HG03108 (cell line): ENCODE results near the gene ABCA2.

ENCODE experiments used
- ATAC-seq: cut with Tn5 transposase; IDR thresholded peaks from one replicate; pipeline ENCODE4 v1.9.1; 2021; ENCODE audit warnings: moderate library complexity; ENCODE audit not compliant: unreplicated experiment

ABCA2 gene

DNA sequence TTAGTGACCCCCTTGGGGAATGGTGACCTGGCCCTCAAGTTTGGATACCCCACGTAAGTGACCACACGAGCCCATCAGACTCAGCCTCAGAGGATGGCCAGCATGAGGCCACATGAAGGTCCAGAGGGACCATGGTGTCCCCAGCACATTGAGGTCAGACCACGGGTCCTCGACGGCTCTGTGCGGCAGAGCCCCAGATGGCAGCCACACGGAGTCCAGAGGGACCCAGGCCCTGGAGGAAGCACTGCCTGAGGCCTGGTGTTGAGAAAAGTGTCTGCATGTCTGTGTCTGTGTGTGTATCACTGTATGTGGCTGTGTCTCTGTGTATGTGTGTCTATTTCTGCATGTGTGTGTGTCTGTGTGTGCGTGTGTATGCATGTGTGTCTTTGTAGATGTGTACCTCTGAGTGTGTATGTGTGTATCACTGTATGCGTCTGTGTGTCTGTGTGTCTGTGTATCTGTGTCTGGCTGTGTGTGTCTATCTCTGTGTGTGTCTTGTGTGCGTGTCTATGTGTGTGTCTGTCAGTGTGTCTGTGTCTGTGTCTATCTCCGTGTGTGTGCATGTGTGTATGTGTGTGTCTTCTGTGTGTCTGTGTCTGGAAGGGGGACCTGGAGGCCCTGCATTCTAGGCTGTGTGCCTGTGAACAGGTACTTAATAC lies 44.3 kb downstream of the ABCA2 start:
- ATAC-seq: no peak

DNA sequence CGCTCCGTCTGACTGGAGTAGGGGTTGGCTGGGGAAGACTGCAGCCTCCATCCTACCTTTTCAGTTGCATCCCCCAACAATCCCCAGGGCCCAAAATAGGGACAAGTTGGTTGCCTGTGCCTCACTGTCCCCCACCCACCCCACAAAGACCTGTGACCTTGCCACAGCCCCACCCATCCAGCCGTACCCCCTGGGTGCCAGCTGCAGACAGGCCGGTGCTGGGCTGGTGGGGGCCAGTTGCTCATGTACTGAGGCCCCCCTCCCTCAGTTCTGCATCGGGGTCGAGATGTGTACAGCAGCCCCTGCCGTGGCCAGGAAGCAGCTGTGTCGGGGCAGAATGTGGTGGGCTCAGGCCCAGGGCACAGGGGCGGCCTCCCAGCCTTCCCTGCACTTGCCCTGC lies 44.9 kb downstream of the ABCA2 start:
- no peak for ATAC-seq

DNA sequence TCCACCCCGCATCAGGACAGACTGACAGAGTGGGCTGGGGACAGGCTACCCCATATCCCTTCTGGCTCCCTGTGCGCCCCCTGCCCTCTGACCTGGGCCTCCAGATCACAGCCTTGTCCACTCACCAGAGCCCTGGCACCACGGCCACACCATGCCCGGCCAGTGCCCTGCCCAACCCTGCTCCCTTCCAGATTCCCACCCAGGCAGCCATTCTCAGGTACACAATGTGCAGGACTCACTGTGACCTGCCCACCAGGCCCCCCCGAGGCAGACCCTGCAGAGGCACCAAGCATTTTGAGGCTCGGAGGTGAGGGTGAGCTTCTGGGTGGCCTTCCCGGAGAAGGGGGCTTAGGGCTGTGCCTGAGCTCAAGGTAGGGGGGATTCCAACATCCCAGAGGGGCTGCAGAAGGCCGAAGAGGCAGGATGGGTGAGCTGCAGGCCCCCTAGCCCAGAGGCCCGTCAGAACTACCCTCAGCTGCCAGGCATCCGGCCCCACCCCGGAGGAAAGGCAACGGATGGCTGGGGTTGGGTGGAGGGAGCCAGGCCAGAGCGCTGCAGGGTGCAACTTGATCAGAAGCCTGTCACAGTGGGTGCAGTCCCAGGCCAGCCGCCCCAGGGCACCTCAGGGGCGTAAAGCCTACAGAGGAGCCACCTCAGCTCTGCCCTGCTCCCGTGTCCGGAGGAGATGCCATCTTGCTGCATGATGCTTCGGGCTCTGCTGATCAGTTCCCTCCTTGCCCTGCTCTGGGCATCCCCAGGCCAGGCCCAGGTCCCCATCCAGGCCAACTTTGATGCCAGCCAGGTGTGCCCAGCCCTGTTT lies 45.6 kb downstream of the ABCA2 start, which contains the start of gene LCNL1:
Gene LCNL1, plus strand, starts transcription at position 762 of the 820 bp plus-strand sequence. CDS start 594 bp downstream, outside the sequence.
- ATAC-seq: no peak

DNA sequence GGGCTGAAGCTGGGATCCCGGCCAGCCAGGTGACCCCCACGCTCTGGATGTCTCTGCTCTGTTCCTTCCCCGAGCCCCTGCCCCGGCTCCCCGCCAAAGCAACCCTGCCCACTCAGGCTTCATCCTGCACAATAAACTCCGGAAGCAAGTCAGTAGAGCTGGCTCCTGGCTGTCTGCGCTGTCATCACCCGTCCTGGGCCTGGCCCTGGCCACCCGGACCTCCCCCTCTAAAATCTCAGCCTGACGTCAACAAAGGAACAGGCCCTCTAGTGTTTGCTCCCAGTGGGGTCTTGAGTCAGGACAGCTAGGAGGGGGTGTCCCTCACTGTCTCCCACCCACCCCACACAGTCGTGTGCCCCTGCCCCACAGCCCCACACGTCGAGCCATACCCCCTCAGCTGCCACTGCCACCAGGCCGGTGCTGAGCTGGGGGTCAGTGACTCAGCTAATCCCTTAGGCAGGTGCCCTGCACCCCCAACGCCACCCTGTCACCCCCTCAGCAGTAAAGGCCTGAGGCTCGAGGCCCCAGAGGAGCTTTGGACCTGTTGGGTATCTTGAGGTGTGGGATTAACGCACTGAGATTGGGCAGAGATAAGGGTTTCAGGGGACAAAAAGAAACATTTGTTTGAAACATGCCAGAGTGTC lies 46.3 kb downstream of the ABCA2 start:
- no peak for ATAC-seq

DNA sequence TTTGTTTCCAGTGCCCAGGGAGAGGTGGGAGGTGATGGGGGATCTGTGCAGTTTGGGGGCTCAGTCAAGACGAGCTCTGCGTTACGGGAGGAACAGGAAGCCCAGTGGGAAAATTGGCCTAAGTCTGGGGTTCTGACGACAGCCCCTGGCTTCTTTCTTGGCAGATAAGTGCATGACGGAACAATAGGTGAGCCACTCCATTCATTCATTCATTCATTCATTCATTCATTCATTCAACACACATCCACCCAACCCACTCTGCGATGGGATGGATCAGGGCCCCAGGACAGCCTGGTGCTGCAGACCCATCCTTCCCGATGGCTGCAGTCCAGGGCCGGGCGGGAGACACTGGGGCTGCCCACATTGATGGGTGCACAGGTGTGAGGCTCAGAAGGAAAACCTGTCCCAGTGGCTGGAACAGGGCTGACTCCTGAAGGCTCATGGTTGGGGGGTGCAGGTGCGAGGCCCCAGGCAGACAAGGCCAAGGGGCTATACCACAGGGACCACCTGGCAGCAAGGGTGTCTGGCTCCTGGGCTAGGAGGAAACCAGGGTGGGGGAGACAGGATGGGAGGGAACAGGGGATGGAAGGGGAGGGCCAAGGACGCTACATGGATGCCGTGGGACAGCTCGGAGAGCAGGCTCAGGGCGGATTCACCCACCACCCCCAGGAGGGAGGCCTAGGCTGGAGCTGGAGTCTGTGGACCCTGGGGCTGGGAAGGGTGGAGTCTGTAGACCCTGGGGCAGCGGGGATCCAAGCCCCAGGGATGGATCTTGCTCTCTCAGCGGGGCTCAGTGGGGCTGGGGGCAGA lies 47.2 kb downstream of the ABCA2 start:
- no peak for ATAC-seq

DNA sequence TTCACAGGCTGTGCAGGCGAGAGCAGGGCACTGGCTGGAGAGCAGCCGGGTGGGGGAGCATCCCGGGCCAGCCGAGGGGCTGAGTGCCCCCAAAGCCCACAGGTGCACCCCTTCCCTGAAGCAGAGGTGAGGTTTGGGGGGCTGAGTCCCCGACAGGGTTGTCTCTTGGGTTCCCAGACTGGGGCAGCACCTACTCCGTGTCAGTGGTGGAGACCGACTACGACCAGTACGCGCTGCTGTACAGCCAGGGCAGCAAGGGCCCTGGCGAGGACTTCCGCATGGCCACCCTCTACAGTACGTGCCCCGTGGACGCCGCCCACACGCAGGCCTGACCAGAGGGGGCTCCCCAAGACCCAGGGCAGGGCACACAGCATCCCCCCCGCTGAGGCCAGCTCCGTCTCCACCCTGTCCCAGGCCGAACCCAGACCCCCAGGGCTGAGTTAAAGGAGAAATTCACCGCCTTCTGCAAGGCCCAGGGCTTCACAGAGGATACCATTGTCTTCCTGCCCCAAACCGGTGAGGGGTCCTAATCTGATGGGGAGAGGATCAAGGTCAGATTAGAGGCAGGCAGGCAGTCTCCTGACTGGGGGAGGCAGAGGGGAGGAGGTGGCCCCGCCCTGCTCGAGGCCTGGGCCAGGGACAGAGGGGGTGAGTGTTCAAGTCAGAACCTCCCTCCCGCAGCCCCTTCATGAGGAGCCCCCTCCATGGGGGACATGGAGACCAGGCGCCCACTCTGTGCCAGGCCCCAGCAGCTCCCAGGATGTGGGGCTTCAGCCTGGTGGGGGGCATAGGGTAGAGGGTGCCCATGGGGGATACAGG lies 48.1 kb downstream of the ABCA2 start:
- no peak for ATAC-seq

DNA sequence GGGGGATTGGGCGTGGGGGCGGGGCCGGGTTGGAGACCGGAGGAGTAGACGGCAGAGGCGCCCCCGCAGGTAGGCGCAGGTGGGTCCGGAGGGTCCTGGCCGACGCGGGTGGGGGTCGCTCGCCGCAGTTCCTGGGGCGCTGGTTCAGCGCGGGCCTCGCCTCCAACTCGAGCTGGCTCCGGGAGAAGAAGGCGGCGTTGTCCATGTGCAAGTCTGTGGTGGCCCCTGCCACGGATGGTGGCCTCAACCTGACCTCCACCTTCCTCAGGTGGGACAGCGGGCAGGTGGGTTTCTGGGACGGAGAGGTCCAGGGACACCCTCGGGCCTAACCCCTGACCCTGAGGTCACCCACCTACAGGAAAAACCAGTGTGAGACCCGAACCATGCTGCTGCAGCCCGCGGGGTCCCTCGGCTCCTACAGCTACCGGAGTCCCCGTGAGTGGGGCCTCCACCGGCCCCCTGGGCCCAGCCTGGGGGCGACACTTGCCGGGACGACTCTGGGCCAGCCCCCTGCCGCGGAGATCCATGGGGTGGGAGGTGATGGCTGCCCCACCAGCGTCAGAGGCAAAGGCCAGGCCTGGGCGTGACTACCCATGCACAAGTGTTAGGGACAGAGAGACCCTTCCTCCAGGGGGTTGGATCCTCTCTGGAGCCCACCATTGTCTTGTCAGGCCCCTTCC lies 49.0 kb downstream of the ABCA2 start:
- no peak for ATAC-seq

DNA sequence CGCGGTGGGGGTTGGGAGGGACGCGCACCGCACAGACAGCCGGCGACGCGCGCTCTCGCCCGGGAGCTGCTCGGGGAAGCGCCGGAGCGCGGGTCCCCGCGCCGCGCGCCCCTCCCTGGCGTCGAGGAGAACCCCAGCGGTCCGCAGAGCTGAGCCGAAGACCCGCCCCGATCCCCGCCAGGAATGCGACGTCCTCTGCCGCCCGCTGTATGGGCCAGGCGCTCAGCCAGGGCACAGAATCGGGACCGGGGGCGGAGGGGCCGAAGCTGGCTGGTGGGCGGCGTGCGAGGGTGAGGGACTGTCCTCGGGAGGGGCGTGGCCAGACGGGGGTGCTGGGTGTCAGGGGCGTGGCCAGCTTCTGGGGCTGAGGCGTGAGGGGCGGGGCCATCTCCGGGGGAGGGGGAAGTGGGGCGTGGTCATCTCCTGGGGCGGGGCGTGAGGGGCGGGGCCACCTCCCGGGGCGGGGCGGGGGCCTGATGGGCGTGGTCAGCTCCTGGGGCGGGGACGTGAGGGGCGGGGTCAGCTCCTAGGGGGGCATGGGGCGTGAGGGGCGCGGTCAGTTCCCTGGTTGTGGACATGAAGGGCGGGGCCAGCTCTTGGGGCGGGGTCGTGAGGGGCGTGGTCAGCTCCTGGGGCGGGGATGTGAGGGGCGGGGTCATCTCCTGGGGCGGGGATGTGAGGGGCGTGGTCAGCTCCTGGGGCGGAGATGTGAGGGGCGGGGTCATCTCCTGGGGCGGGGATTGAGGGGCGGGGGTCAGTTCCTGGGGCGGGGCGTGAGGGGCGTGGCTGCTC lies 49.8 kb downstream of the ABCA2 start:
- no peak for ATAC-seq

DNA sequence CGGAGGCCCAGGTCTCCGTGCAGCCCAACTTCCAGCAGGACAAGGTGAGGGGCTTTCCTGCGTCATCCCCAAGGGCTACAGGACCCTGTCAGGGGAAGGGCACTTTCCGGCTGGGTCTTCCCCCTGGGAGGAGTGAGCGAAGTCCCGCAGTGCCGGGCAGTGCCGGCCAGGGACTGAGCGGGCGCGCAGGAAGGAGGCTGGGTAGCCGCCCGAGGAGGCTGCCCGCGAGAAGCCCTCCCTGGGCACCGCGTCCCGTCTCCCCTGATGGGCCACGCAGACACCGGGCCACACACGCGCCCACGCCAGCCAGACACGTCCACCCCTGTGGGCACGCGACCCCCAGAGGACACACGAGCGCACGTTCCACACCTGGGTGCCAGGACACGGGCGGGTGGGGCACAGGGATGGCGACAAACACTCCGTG lies 50.4 kb downstream of the ABCA2 start:
- ATAC-seq: no peak

DNA sequence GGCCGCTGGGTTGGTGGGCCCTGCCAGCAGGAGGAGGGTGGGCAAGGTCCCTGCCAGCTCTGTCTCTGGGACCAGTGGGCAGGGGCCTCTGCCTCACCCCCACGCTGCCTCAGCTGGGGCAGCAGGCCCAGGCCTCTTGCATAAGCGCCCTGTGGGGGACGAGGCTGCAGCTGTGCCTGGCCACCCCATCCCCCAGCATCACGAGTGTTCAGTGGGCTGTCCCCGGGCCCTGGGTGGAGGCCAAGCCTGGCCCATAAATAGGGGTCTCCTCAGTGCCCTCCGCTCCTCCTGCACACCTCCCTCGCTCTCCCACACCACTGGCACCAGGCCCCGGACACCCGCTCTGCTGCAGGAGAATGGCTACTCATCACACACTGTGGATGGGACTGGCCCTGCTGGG lies 50.8 kb downstream of the ABCA2 start, which contains the start of gene PTGDS:
Gene PTGDS, plus strand, starts transcription at position 282 of the 400 bp plus-strand sequence. Its CDS starts 75 bp downstream, at position 357.
- no peak for ATAC-seq

DNA sequence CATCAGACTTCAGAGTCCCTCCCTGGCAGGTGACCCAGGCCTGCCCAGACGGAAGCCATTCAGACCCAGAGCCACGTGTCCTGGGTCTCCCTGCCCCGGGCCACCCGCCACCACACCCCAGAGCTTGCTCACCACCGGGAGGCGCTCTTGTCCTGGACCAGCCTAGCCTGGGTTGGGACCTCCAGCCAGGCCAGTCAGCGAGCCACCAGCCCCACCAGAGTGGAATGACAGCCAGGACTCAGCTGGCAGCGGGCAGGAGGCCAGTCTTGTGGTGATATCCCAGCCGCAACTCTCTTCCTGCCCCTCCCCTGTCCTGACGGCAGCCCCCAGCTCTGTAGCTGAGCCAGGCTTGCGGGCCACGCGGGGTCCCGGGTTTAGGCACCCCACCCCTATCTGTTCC lies 52.4 kb downstream of the ABCA2 start:
- no peak for ATAC-seq

DNA sequence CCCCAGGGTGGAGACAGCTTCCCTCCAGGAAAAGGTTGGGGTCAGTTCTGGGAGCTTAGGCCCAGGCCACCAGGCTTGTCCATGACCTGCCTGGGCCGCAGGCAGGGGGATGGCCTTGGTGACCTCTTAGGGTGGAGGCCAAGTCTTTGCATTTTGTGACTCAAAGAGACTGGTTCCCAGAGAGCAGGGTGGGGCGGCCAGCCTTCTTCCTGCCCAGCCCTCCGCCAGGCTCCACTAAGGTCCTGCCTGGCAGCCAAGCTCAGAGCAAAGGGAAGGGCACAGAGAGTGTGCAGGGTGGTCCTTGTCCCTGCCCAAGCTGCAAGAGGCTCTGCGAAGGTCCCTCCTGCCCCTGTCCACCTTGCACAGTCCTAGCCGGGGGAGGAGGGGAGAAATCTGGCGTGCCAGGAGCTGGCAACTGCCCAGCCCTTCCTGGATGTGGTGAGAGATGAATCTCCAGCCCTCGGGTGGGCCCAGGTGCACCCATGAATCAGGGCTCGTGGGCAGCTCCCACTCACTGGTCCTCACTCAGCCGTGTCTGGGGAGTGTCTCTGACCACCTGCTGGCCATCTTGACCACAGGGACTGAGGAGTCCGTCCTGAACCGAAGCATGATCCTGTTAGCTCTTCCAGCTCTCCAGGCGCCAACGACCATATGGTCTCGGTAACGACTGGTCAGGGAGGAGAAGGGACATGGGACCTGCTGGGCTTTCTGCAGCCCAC lies 53.1 kb downstream of the ABCA2 start:
- no peak for ATAC-seq

DNA sequence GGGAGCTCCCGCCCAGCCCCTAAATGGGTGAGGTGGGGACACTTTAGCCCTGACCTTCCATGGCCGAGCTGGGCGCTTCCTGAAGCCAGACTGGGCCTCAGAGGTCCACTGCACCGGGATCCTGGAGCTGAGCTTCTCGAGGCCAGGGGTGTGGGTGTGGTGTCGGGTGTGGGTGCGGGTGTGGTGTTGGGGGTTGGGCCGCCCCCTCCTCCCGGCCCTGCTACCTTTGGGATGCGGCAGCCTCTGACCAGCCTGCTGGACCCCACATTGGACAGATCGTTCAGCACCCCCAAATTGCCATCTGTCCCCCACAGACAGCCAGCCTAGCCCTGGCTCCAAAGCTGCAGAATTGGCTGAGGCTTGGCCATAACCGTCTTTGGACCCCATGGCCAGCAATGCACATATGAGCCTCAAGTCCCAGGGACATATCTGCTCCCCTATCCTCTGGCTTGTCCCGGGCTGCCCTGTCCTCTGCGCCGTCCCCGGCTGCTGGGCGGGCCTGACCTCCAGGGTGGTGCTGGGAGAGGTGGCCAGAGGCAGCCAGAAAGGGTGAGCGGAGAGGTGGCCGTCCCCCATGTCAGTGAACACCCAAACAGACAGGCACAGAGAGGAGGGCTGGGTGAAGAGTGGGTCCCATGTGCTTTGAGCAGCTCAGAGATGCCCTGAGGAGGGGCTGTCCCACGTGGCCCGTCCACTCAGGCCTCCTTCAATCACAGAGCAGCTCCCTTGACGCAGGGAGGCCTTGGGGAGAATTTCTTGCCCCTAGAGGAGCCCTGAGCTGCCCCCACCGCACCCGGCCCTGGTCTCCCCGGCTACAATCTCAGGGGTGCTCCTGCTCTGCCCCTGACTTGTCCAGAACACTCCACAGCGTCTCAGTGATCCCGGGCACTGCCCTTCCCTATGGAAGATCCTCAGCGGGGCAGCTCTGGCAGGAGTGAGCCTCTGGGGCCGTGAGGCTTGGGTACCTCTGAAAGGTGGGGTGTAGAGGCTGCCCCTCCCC lies 54.1 kb downstream of the ABCA2 start:
- ATAC-seq: no peak

DNA sequence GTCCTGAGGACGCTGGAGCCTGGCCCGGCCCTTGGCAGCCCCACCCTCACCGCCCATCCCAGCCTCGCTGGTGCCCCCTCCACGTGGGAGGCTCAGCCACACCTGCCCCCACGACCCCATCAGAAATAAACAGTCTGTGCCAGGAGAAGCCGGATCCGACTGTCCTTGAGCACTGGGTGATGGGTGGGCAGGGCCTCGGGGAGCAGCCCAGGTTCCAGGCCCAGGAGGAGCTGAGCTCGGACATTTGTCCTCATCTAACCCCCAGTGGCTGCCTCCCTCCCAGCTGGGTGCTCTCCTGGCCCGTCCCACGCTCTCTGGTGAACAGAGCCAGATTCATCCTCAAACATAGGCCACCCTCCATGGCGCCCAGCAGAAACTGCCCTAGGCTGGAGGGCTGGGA lies 55.3 kb downstream of the ABCA2 start:
- ATAC-seq: no peak

DNA sequence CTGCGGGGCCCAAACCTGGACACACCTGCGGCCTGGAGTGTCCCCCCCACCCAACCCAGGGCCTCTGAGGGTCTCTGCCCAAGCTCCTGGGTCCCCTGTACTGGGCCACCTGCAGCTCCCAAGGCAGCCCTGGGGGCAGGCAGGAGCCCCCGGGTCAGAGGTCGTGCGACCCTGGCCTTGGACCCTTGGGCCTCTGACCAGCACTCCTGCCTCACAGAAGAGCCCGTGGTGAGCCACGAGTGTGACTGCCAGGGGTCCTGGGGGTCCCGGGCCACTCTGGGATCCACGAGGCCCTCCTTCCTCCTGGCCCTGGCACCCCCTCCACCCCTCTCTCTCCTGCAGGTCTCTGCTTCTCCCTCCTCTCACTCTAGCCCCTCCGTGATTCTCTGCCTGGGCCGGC lies 55.7 kb downstream of the ABCA2 start:
- ATAC-seq: no peak

DNA sequence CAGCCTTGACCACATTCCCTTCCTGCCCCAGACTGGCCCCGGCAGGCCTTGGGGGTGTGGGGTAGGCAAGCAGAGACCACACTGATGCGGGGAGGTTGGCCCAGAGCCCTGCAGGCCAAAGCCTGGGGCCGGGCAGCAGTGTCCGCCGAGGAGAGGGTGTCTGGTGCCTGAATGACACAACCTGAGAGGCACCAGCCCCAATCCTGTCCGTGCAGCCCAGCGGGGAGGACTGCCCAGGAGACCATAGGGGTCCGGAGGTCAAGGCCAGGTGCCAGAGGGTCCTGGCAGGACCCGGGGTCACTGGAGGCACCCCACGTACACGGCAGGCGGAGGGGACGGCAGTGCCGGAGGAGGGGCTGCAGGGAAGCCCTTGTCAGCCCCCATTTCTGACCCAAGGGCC lies 56.3 kb downstream of the ABCA2 start:
- no peak for ATAC-seq

DNA sequence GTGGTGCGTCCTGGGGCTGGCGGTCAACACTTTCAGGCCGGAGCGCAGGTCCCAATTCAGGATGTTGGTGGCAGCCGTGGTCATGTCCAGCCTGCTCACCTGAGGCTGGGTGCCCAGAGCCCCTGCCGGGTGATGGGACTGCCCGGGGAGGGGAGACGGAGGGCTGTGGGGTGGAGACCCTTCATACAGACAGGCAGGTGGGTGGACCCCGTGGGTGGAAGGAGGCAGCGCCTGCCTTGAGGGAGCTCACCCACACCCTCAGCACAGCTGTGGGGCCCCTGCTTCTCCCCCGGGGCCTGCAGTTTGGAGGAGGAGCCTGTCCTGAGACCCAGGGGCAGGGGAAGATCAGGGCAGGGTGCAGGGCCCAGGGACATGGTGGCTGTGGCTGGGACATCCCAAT lies 57.7 kb downstream of the ABCA2 start:
- ATAC-seq: no peak
